GM18505 (cell line): ENCODE results near the gene MAP2K3.
"Not testable (repeated sequence)": the region's sequence is repeated elsewhere in the genome, so short reads cannot be mapped to it uniquely, and the experiment has no call there.

Experiments
- ATAC-seq: cut with Tn5 transposase; IDR thresholded peaks from one replicate; pipeline ENCODE4 v1.9.1; 2021; ENCODE audit not compliant: unreplicated experiment
- POLR2A ChIP-seq: IDR thresholded peaks from 4 replicates; pipeline ENCODE4 v1.6.1; 2011; ENCODE audit warnings: borderline replicate concordance; ENCODE audit not compliant: insufficient read depth, insufficient read length; ENCODE audit errors: extremely low read depth

Gene MAP2K3

GRCh38 chr17:21298983-21299519, 14.5 kb downstream of the MAP2K3 start:
- no peak for ATAC-seq

GRCh38 chr17:21299981-21300600, 15.6 kb downstream of the MAP2K3 start:
- TF ChIP-seq POLR2A, result no peak
- ATAC-seq, result no peak

More at GRCh38 chr17:21298983-21299519, 14.5 kb downstream of the MAP2K3 start:
- TF ChIP-seq POLR2A, result no peak

DNA sequence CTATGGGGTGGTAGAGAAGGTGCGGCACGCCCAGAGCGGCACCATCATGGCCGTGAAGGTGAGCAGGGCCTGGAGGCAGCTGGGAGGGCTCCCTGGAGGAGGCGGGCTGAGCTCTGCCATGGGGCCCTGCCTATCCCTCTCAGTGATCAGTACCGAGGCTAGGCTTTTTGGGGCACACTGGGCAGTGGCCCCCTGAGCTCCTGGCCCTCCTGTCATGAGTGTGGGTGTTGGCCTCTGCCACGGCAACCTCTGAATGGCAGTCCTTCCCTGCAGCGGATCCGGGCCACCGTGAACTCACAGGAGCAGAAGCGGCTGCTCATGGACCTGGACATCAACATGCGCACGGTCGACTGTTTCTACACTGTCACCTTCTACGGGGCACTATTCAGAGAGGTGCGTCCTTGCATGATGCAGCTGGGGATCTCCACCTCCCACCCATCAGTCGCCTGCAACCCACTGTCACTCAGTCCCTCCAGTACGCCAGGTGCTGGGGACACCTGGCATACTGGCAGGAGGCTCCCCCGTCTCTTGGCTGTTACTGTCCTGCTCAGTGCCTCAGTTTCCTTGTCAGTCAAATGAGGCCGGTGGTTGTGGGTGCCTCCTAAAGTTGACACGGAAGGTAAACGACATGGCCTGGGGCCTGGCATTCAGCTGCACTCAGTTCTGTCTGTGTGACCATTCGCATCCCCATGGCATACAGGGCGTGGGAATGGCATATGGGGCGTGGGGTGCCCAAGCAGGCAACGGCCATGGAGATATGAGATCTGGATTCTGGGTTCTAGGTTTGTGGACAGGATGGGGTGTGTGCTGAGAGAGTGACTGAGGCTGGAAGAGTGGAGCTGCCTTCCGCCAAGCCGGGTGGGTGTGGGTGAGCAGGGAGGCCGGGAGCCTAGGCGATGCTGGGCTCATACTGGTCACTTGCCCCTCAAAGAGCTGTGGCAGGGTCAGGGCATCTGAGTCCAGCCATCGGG, 16.4 kb downstream of the MAP2K3 start:
- TF ChIP-seq POLR2A, result no peak
- no peak for ATAC-seq

DNA sequence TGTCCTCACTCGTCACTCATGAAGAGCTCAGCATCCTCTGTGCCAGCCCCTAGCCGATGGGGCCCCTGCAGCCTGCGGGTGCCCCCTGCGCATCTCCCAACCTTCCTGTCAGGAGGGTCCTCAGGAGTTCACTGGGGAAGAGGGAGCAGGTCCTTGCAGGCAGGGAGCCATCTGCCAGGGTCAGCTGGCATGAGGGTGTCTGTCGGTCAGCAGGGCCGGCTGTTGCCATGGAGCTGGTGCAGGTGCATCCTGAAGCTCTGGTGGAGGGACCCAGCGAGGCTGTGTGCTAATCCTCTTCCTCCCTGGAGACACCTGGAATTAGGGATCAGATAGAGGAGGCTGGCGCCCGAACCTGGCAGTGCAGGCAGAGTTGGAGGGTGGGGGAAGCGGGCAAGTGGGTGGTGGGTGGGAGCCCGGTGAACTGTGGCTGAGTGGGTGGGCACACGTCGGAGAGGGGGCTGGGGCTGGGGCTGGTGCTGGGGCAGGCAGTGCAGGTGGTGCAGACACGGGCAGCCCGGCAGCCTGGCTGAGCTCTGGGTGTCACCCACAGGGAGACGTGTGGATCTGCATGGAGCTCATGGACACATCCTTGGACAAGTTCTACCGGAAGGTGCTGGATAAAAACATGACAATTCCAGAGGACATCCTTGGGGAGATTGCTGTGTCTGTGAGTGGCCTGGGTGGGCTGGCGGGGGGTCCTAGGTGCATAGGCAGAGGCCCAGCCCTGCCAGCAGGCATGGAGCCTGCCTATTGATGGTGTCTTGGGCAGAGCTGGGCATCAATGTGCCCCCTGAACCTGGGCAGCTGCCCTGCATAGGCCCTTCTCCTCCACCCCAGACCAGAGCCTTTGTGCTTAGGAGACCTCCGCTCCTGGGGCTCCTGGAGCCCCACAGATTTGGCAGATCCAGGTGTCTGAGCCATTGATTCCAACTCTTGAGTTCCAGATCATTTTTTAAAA, 17.4 kb downstream of the MAP2K3 start:
- no peak for TF ChIP-seq POLR2A
- no peak for ATAC-seq

GRCh38 chr17:21302711-21303425, 18.4 kb downstream of the MAP2K3 start:
- ATAC-seq, result no peak
- no peak for TF ChIP-seq POLR2A

DNA sequence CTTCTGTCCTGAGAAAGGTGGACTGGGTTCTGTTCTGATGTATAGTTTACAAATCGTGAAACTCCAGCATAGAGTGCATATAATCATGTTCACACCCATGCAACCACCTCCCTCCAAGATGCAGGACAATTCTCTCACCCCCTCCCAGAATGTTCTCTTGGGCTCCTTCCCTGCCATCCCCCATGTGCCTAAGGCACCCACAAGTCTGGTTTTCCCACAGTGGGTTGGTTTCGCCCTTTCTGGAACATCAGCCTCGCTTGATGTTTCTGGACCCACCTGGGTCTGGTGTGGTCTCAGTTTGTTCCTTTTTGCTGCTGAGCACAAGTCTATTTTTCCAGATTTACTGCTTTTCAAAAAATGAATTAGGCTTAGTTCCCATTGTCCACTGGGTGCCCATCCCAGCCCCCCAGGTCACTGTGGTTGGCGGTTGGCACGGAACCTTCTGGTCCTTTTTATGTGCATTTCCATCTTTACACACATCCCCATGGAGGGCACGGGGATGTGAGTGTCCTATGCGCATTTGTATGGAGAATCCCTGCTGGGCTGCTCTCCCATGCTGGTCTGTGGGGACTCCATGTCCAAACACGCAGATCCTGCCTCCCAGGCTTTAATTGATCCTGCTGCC, 19.0 kb downstream of the MAP2K3 start:
- TF ChIP-seq POLR2A, result no peak
- ATAC-seq, result no peak

- TF ChIP-seq POLR2A, result no peak
- ATAC-seq, result no peak
Observed at GRCh38 chr17:21304091-21304490, 19.6 kb downstream of the MAP2K3 start.

DNA sequence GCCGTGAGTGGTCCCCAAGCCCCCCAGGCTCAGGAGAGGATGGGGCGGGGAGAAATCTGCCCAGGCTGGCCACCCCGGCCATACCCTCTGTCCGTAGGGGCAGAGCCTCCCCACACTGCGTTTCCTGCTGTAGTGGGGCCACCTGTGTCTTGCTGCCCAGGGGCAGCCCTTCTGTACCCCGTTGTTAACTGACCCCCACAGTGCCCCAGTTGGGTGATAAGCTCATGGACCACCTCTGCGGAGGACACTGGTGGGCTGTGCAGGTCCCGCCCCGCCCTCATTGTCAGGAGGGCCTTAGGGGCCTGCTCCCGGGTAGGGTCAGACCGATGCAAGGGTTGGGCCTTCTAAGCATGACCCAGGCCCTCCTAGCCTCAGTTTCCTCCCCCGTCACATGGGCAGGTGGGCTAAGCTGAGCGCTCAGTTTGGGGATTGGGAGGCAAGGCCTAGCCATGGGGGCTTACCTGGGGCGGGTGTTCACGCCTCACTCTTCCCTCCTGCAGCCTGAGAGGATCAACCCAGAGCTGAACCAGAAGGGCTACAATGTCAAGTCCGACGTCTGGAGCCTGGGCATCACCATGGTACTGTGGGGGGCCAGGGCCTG, 20.1 kb downstream of the MAP2K3 start:
- ATAC-seq, result not testable (repeated sequence)

GRCh38 chr17:21305431-21306180, 21.1 kb downstream of the MAP2K3 start:
- ATAC-seq, result not testable (repeated sequence)

GRCh38 chr17:21306611-21307272, 22.2 kb downstream of the MAP2K3 start:
- ATAC-seq, result not testable (repeated sequence)

DNA sequence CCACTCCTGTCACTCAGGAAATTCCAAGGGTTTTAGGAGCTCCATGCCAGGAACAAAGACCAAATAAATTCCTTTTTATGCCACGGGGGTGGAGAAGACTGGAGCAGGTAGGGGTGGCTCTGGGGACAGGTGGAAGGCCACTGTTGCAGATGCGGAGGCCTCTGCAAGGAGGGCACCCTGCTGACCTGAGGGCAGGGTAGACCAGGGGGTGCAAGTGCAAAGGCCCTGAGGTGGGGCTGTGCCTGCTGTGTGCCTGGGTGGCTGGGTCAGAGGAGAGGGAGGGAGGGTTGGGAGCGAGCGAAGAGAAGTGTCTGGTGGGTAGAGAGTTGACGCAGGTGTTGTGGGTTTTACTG, 22.7 kb downstream of the MAP2K3 start:
- not testable (repeated sequence) for ATAC-seq

- not testable (repeated sequence) for ATAC-seq
Observed at GRCh38 chr17:21308931-21309381, 24.4 kb downstream of the MAP2K3 start.

DNA sequence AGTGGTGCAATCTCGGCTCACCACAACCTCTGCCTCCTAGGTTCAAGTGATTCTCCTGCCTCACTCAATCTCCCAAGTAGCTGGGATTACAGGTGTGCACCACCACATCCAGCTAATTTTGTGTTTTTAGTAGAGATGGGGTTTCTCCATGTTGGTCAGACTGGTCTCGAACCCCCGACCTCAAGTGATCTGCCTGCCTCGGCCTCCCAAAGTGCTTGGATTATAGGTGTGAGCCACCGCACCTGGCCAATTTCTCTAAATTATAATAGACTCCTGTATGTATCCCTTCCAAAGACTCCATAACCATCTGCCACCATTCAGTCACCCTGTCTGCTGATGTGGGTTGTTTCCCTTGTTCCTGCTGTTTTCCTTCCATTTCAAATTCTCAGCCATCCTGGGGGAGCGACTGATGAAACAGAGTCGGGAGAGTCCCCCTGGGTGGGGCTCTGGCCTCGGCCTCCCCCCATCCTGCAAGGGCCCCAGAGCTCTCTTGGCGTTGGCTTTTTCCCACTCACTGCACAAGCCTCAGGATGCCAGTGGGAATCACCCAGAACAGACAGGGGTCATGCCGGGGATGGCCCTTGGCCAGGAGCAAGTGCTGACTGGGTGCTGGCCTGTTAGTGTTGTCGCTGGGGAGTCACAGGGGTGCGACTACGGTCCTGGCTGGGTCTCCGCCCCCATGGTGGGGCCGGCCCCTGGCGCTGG, 25.7 kb downstream of the MAP2K3 start:
- ATAC-seq, result not testable (repeated sequence)

GRCh38 chr17:21310766-21311602, 26.5 kb downstream of the MAP2K3 start:
- not testable (repeated sequence) for ATAC-seq
